GM23248 (cell line): ENCODE measurements around the gene HORMAD1.

Experiments
- EZH2 ChIP-seq: fragments of 200-600 bp; sonication (generic); IDR thresholded peaks from 2 replicates; pipeline ENCODE4 v1.6.1; 2018; ENCODE audit warnings: antibody characterized with exemption, mild to moderate bottlenecking; ENCODE audit not compliant: insufficient read depth, poor library complexity, severe bottlenecking
- EZH2phosphoT487 ChIP-seq: fragments of 200-600 bp; sonication (generic); IDR thresholded peaks from 2 replicates; pipeline ENCODE4 v1.6.1; 2018; ENCODE audit warnings: antibody characterized with exemption, moderate library complexity, mild to moderate bottlenecking, low read depth; ENCODE audit not compliant: insufficient read depth

DNA sequence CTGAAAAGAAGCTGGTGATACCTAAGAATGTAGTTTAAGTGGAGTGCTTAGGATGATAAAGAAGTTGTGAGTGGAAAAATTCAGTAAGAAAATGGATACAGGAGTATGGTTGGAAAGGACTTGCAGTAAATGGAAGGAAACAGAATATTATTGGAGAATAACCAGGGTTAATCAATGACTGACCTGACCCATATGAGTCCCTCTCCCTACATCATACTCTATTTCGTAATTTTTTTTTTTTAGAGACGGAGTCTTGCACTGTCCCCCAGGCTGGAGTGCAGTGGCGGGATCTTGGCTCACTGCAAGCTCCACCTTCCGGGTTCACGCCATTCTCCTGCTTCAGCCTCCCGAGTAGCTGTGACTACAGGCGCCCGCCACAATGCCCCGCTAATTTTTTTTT lies 57.9 kb downstream of the HORMAD1 start:
- TF ChIP-seq EZH2 (no peak), EZH2phosphoT487 (no peak)
